ENCODE measurements around the gene THYN1. TPM values are rescaled to one million over a fixed set of nuclear protein-coding genes. Genes with fewer than 3 reads are reported as not detected.
"Not testable (repeated sequence)": the region's sequence is repeated elsewhere in the genome, so short reads cannot be mapped to it uniquely, and the experiment has no call there.

THYN1 gene
- total RNA-seq, 4 donors from 2014 or later, result 16.1 to 39.3 (median 33.2) TPM

GRCh38 chr11:134287561-134287960 lies 34.4 kb upstream of the THYN1 start:
- WGBS, 2 donors (ENCODE audit: low coverage in 1 of 2), result 88 to 90% methylated on average over 5 to 10 of the region's 12 CpGs
- in situ Hi-C loops (cut with MboI; ENCODE audit: low pct_ligation_motif_present in 1 of 4, low pct_unique_long_range_greater_than_20kb in 1 of 4, low sequenced_read_pairs in 3 of 4), result no loop called here
- no peak overlapping the region for H3K4me3 ChIP-seq
- H3K4me1 ChIP-seq, result no peaks in the 10 kb centered on the region
- H3K36me3 ChIP-seq, result no peaks in the 10 kb centered on the region
- no peak overlapping the region for H3K27ac ChIP-seq
- H3K27me3 ChIP-seq, result peaks cover 4% of the 10 kb centered on the region
- intact Hi-C loops (cut with DNase I; ENCODE audit: low total_unique reads), result no loop called here
- no peaks in the 10 kb centered on the region for H3K9me3 ChIP-seq
- TF ChIP-seq POLR2A (IDR thresholded peaks at IDR 0.05) (no peak), EP300 (IDR thresholded peaks at IDR 0.05; ENCODE audit: low read depth) (no peak), CTCF (IDR thresholded peaks at IDR 0.05) (no peak), POLR2AphosphoS5 (IDR thresholded peaks at IDR 0.05) (no peak)
- DNase-seq, result no peak

- H3K4me1 ChIP-seq; H3K27ac ChIP-seq; H3K36me3 ChIP-seq; DNase-seq; intact Hi-C loops (cut with DNase I; ENCODE audit: low total_unique reads); H3K4me3 ChIP-seq; in situ Hi-C loops (cut with MboI; ENCODE audit: low pct_ligation_motif_present in 1 of 4, low pct_unique_long_range_greater_than_20kb in 1 of 4, low sequenced_read_pairs in 3 of 4); H3K9me3 ChIP-seq: not testable (repeated sequence)
- H3K27me3 ChIP-seq, result peaks cover 24% of the 10 kb centered on the region
- 84 to 90% methylated on average over 5 of the region's 5 CpGs for WGBS, 2 donors (ENCODE audit: low coverage in 1 of 2)
Measured at GRCh38 chr11:134284349-134284748, 31.2 kb upstream of the THYN1 start.

- intact Hi-C loops (cut with DNase I; ENCODE audit: low total_unique reads) (no loop called here), in situ Hi-C loops (cut with MboI; ENCODE audit: low pct_ligation_motif_present in 1 of 4, low pct_unique_long_range_greater_than_20kb in 1 of 4, low sequenced_read_pairs in 3 of 4) (no loop called here)
- no peak for DNase-seq
- TF ChIP-seq CTCF (IDR thresholded peaks at IDR 0.05) (no peak), POLR2A (IDR thresholded peaks at IDR 0.05) (no peak), EP300 (IDR thresholded peaks at IDR 0.05; ENCODE audit: low read depth) (no peak), POLR2AphosphoS5 (IDR thresholded peaks at IDR 0.05) (no peak)
- H3K27me3 ChIP-seq, result peaks cover 31% of the 10 kb centered on the region
- H3K4me3 ChIP-seq, result no peak overlapping the region
- no peaks in the 10 kb centered on the region for H3K9me3 ChIP-seq
- WGBS, 2 donors (ENCODE audit: low coverage in 1 of 2), result 63 to 86% methylated on average over 3 to 16 of the region's 16 CpGs
- H3K4me1 ChIP-seq, result no peaks in the 10 kb centered on the region
- H3K36me3 ChIP-seq, result no peaks in the 10 kb centered on the region
- H3K27ac ChIP-seq, result no peak overlapping the region
Measured at GRCh38 chr11:134283461-134284230, 30.5 kb upstream of the THYN1 start.

GRCh38 chr11:134282121-134283045 lies 29.2 kb upstream of the THYN1 start:
- 80 to 90% methylated on average over 2 to 22 of the region's 22 CpGs for WGBS, 2 donors (ENCODE audit: low coverage in 1 of 2)
- no peak overlapping the region for H3K4me3 ChIP-seq
- H3K4me1 ChIP-seq, result no peaks in the 10 kb centered on the region
- H3K27ac ChIP-seq, result no peak overlapping the region
- in situ Hi-C loops (cut with MboI; ENCODE audit: low pct_ligation_motif_present in 1 of 4, low pct_unique_long_range_greater_than_20kb in 1 of 4, low sequenced_read_pairs in 3 of 4) (no loop called here), intact Hi-C loops (cut with DNase I; ENCODE audit: low total_unique reads) (no loop called here)
- H3K27me3 ChIP-seq, result peaks cover 44% of the 10 kb centered on the region
- H3K9me3 ChIP-seq, result no peaks in the 10 kb centered on the region
- DNase-seq, result no peak
- no peaks in the 10 kb centered on the region for H3K36me3 ChIP-seq
- TF ChIP-seq POLR2AphosphoS5 (IDR thresholded peaks at IDR 0.05) (no peak), CTCF (IDR thresholded peaks at IDR 0.05) (no peak), POLR2A (IDR thresholded peaks at IDR 0.05) (no peak), EP300 (IDR thresholded peaks at IDR 0.05; ENCODE audit: low read depth) (no peak)

GRCh38 chr11:134281635-134282034 lies 28.5 kb upstream of the THYN1 start:
- H3K4me1 ChIP-seq; in situ Hi-C loops (cut with MboI; ENCODE audit: low pct_ligation_motif_present in 1 of 4, low pct_unique_long_range_greater_than_20kb in 1 of 4, low sequenced_read_pairs in 3 of 4); DNase-seq; H3K36me3 ChIP-seq; H3K4me3 ChIP-seq; intact Hi-C loops (cut with DNase I; ENCODE audit: low total_unique reads); H3K9me3 ChIP-seq; H3K27ac ChIP-seq: not testable (repeated sequence)
- WGBS, 2 donors (ENCODE audit: low coverage in 1 of 2), result no CpG with 5 or more reads among the region's 17 CpGs
- H3K27me3 ChIP-seq, result peaks cover 52% of the 10 kb centered on the region

All from transverse colon (tissue), 4 donors.